ENCODE results near the gene FDX1. TPM values are rescaled to one million over a fixed set of nuclear protein-coding genes. Genes with fewer than 3 reads are reported as not detected.

The FDX1 gene
- polyA plus RNA-seq, 2 of the 4 experiments (the other 2 are of a cell fraction): 13.3 to 15.0 TPM

GRCh38 chr11:110491577-110492320, 62.0 kb downstream of the FDX1 start:
- H3K9me3 ChIP-seq: no peaks in the 10 kb centered on the region
- FAIRE-seq: no peak
- no peak overlapping the region for H3K4me2 ChIP-seq
- TF ChIP-seq FOXS1 (CRISPR knock-in tag; IDR thresholded peaks at IDR 0.05): no peak
- no peak for TF ChIP-seq MAX (IDR thresholded peaks at IDR 0.05)
- no peak for TF ChIP-seq HOXB13 (CRISPR knock-in tag; IDR thresholded peaks at IDR 0.05; ENCODE audit: low read depth)
- no peak for TF ChIP-seq ESRRA (IDR thresholded peaks at IDR 0.05; ENCODE audit: borderline replicate concordance, low read length)
- TF ChIP-seq PBX3 (IDR thresholded peaks at IDR 0.05): no peak
- no peak for TF ChIP-seq RNF2 (IDR thresholded peaks at IDR 0.05; ENCODE audit: borderline replicate concordance, low read depth)
- TF ChIP-seq TFCP2L1 (CRISPR knock-in tag; IDR thresholded peaks at IDR 0.05): no peak
- TF ChIP-seq EHMT2 (IDR thresholded peaks at IDR 0.05; ENCODE audit: low read depth): no peak
- no peak for TF ChIP-seq SREBF2 (IDR thresholded peaks at IDR 0.05)
- TF ChIP-seq CBX2 (IDR thresholded peaks at IDR 0.05; ENCODE audit: borderline replicate concordance, low read depth): no peak
- no peak for TF ChIP-seq ZFP36 (IDR thresholded peaks at IDR 0.05; ENCODE audit: borderline replicate concordance, partially characterized antibody)
- TF ChIP-seq RFX5 (IDR thresholded peaks at IDR 0.05): no peak
- TF ChIP-seq HOXA7 (CRISPR knock-in tag; IDR thresholded peaks at IDR 0.05): no peak
- TF ChIP-seq MYC (IDR thresholded peaks at IDR 0.05; ENCODE audit: borderline replicate concordance, low read length): no peak
- no peak for TF ChIP-seq E2F6 (IDR thresholded peaks at IDR 0.05; ENCODE audit: borderline replicate concordance, low read depth)
- no peak for TF ChIP-seq RAD21 (conservative IDR thresholded peaks at IDR 0.05 in 1 of 2, IDR thresholded peaks at IDR 0.05 in 1 of 2)
- TF ChIP-seq HES2 (IDR thresholded peaks at IDR 0.05): no peak
- TF ChIP-seq CEBPB (IDR thresholded peaks at IDR 0.05): no peak
- no peak for TF ChIP-seq BHLHE40 (IDR thresholded peaks at IDR 0.05; ENCODE audit: low read depth, low read length)
- no peak for TF ChIP-seq POLR2A (IDR thresholded peaks at IDR 0.05; ENCODE audit: low read length)
- H3K27ac ChIP-seq: no peak overlapping the region
- ATAC-seq: no peak
- DNase-seq (ENCODE audit: low read depth in 1 of 2, low spot score in 1 of 2): no peak
- ChIA-PET CTCF (no interaction called here), POLR2A (no interaction called here)
- H3K4me1 ChIP-seq: peaks cover 6% of the 10 kb centered on the region; the same call in 1 of the 3 replicates
- H3K4me3 ChIP-seq: no peak overlapping the region
- 76% methylated on average over 7 of the region's 7 CpGs for WGBS (ENCODE audit: missing lambda C conversion rate)

GRCh38 chr11:110492321-110492685, 62.6 kb downstream of the FDX1 start:
- DNase-seq (ENCODE audit: low read depth in 1 of 2, low spot score in 1 of 2): no peak
- no peak overlapping the region for H3K27ac ChIP-seq
- ChIA-PET POLR2A (no interaction called here), CTCF (interaction anchor here (1.4 kb wide), 1 partner anchor 807 kb away, joined by 4 read pairs; no protein-coding TSS in a partner anchor)
- TF ChIP-seq TFCP2L1 (CRISPR knock-in tag; IDR thresholded peaks at IDR 0.05) (no peak), JUN (IDR thresholded peaks at IDR 0.05) (no peak), CTCF (IDR thresholded peaks at IDR 0.05) (no peak), ZNF302 (CRISPR knock-in tag; IDR thresholded peaks at IDR 0.05) (no peak), HOXB13 (CRISPR knock-in tag; IDR thresholded peaks at IDR 0.05; ENCODE audit: low read depth) (no peak), MYC (IDR thresholded peaks at IDR 0.05; ENCODE audit: borderline replicate concordance, low read length) (no peak), SREBF2 (IDR thresholded peaks at IDR 0.05) (no peak), RARB (CRISPR knock-in tag; IDR thresholded peaks at IDR 0.05) (no peak), GATA3 (IDR thresholded peaks at IDR 0.05; ENCODE audit: borderline replicate concordance) (no peak), CHD4 (IDR thresholded peaks at IDR 0.05; ENCODE audit: borderline replicate concordance) (no peak), FOXS1 (CRISPR knock-in tag; IDR thresholded peaks at IDR 0.05) (no peak), FOSL2 (IDR thresholded peaks at IDR 0.05) (no peak), FOSL2 (CRISPR knock-in tag; IDR thresholded peaks at IDR 0.05) (no peak), PHF8 (IDR thresholded peaks at IDR 0.05; ENCODE audit: borderline replicate concordance, low read depth) (no peak), RFX5 (IDR thresholded peaks at IDR 0.05) (no peak)
- no peak overlapping the region for H3K4me2 ChIP-seq
- no peak for FAIRE-seq
- whole genome bisulfite sequencing (ENCODE audit: missing lambda C conversion rate): 10% methylated on average over 1 of the region's 1 CpG
- H3K4me3 ChIP-seq: no peak overlapping the region
- peaks cover 6% of the 10 kb centered on the region; the same call in 1 of the 3 replicates for H3K4me1 ChIP-seq
- no peaks in the 10 kb centered on the region for H3K9me3 ChIP-seq
- ATAC-seq: no peak

Data from A549 (cell line).